HepG2 (cell line): ENCODE data around the gene PLCB2. TPM values are rescaled to one million over a fixed set of nuclear protein-coding genes. Genes with fewer than 3 reads are reported as not detected.

Source experiments
- ATAC-seq: fragments of 200-7000 bp; cut with Tn5 transposase; 3 replicates; pipeline ENCODE4 v1.9.1; 2020; ENCODE audit warnings: mild to moderate bottlenecking, moderate library complexity
- BruUV-seq: library from RNA; stranded (reverse); fragments of 400-500 nt; replicated peaks from 2 replicates; lab custom pipeline; 2021; lab: Mats Ljungman, UMichigan
- CTCF ChIA-PET: fragments of 300-600 bp; formaldehyde crosslinking; extraction: SDS; loops from one replicate; lab custom pipeline; 2021; ENCODE audit warnings: low total read pairs, inconsistent platforms, low intra/inter-chr PET ratio; lab: Yijun Ruan, JAX
- POLR2A ChIA-PET: fragments of 350-600 bp; sonication (Branson Sonifier 250); formaldehyde crosslinking; loops from one replicate; lab custom pipeline; 2020; ENCODE audit warnings: antibody characterized with exemption, inconsistent platforms; lab: Yijun Ruan, JAX
- DNase-seq: peaks from one replicate; pipeline ENCODE4 v3.0.0-alpha.2; 2015; ENCODE audit warnings: low spot score
- FAIRE-seq: peaks from 3 replicates; lab custom pipeline; 2011; peaks lifted over from hg19 to GRCh38; lab: Jason Lieb, UNC
- H2AFZ ChIP-seq: one replicate; pipeline ENCODE4 v1.6.1; 2011; ENCODE audit warnings: low read length, inconsistent platforms
- H3K27ac ChIP-seq: fragments of 300-600 bp; 3 replicates; pipeline ENCODE4 v1.8.0; 2011; ENCODE audit warnings: mixed run types, mild to moderate bottlenecking, mixed read lengths, low read length, inconsistent platforms; ENCODE audit not compliant: insufficient read depth; ENCODE audit errors: extremely low read length
- H3K27me3 ChIP-seq, 2 experiments: fragments of 200-600 bp in 1 of 2; 2 replicates in 1 of 2; 3 replicates in 1 of 2; pipeline versions ENCODE4 v1.6.0 to v1.8.0; 2011; ENCODE audit warnings: low read length in 2 of 2, mild to moderate bottlenecking in 2 of 2, moderate library complexity in 2 of 2, inconsistent platforms in 1 of 2; ENCODE audit not compliant: insufficient read depth in 2 of 2, control insufficient read depth in 1 of 2
- H3K36me3 ChIP-seq, 2 experiments: fragments of 200-600 bp in 1 of 2; replicated peaks in 1 of 2; 2 replicates in 1 of 2; 3 replicates in 1 of 2; pipeline versions ENCODE4 v1.5.1 to v1.8.0; 2011; ENCODE audit warnings: low read length in 2 of 2, inconsistent platforms in 1 of 2; ENCODE audit not compliant: insufficient read depth in 2 of 2, control insufficient read depth in 1 of 2
- H3K4me1 ChIP-seq: 2 replicates; pipeline ENCODE4 v1.5.1; 2012; ENCODE audit warnings: low read length, inconsistent platforms; ENCODE audit not compliant: insufficient read depth
- H3K4me2 ChIP-seq: 2 replicates; pipeline ENCODE4 v1.6.0; 2011; ENCODE audit warnings: low read depth, low read length, inconsistent platforms
- H3K4me3 ChIP-seq, 3 experiments: fragments of 200-600 bp in 1 of 3; sonication (generic), shearing (Covaris generic) in 1 of 3; replicated peaks in 1 of 3; 2 replicates each; pipeline ENCODE4 v1.5.1; 2011 to 2016; ENCODE audit warnings: low read length in 3 of 3, inconsistent platforms in 2 of 3, low read depth in 2 of 3, mild to moderate bottlenecking in 2 of 3, control low read depth in 1 of 3, mixed read lengths in 1 of 3; ENCODE audit not compliant: insufficient read depth in 1 of 3
- H3K79me2 ChIP-seq: one replicate; pipeline ENCODE4 v1.6.1; 2011; ENCODE audit warnings: low read length, inconsistent platforms; ENCODE audit not compliant: insufficient read depth
- H3K9ac ChIP-seq: 2 replicates; pipeline ENCODE4 v1.6.0; 2011; ENCODE audit warnings: mild to moderate bottlenecking, low read depth, low read length, inconsistent platforms; ENCODE audit not compliant: insufficient read depth
- H3K9me3 ChIP-seq: 2 replicates; pipeline ENCODE4 v1.5.1; 2012; ENCODE audit warnings: mild to moderate bottlenecking, low read length
- H4K20me1 ChIP-seq: 2 replicates; pipeline ENCODE4 v1.6.0; 2011; ENCODE audit warnings: inconsistent platforms, mild to moderate bottlenecking, low read length, moderate library complexity; ENCODE audit not compliant: insufficient read depth
- GABPB1 ChIP-seq: IDR thresholded peaks from 2 replicates; pipeline ENCODE4 v1.6.1; 2016; ENCODE audit warnings: mild to moderate bottlenecking, missing genetic modification reagents, moderate library complexity, missing compliant biosample characterization
- MTERF4 ChIP-seq: sonication (generic); formaldehyde crosslinking; IDR thresholded peaks from 2 replicates; pipeline ENCODE4 v1.8.0; 2023; ENCODE audit warnings: mild to moderate bottlenecking, missing genetic modification reagents
- NFIB ChIP-seq: sonication (generic); formaldehyde crosslinking; IDR thresholded peaks from 2 replicates; pipeline ENCODE4 v1.9.0; 2021; ENCODE audit warnings: missing genetic modification reagents, mild to moderate bottlenecking, borderline replicate concordance
- PPARG ChIP-seq: conservative IDR thresholded peaks from 2 replicates; pipeline ENCODE4 v1.6.1; 2016; ENCODE audit warnings: missing biosample characterization, missing genetic modification reagents
- PRDM4 ChIP-seq: sonication (generic); formaldehyde crosslinking; IDR thresholded peaks from 2 replicates; pipeline ENCODE4 v1.9.0; 2021; ENCODE audit warnings: missing genetic modification reagents, borderline replicate concordance
- RBM22 ChIP-seq: fragments of 200-400 bp; formaldehyde crosslinking; optimal IDR thresholded peaks from 2 replicates; pipeline ENCODE3; 2017; ENCODE audit warnings: mild to moderate bottlenecking, low read length, moderate library complexity
- WIZ ChIP-seq: sonication (generic); formaldehyde crosslinking; IDR thresholded peaks from 2 replicates; pipeline ENCODE4 v1.5.1; 2020; ENCODE audit warnings: mild to moderate bottlenecking, missing genetic modification reagents
- YEATS4 ChIP-seq: sonication (generic); formaldehyde crosslinking; IDR thresholded peaks from 2 replicates; pipeline ENCODE4 v1.4.0; 2020; ENCODE audit warnings: missing genetic modification reagents, borderline replicate concordance
- ZBTB26 ChIP-seq: IDR thresholded peaks from 2 replicates; pipeline ENCODE4 v1.6.1; 2016; ENCODE audit warnings: missing compliant biosample characterization, missing genetic modification reagents, borderline replicate concordance
- ZMAT3 ChIP-seq: sonication (generic); formaldehyde crosslinking; conservative IDR thresholded peaks from 2 replicates; pipeline ENCODE4 v1.7.0; 2021; ENCODE audit warnings: missing genetic modification reagents
- ZNF264 ChIP-seq: sonication (generic); formaldehyde crosslinking; IDR thresholded peaks from 2 replicates; pipeline ENCODE4 v1.4.0; 2020; ENCODE audit warnings: missing genetic modification reagents
- ZNF577 ChIP-seq: sonication (generic); formaldehyde crosslinking; IDR thresholded peaks from 2 replicates; pipeline ENCODE4 v1.4.0; 2020; ENCODE audit warnings: mild to moderate bottlenecking, low read depth, missing genetic modification reagents, borderline replicate concordance
- ZNF768 ChIP-seq: sonication (generic); formaldehyde crosslinking; IDR thresholded peaks from 2 replicates; pipeline ENCODE4 v1.4.0; 2020; ENCODE audit warnings: missing genetic modification reagents
- ZSCAN9 ChIP-seq: IDR thresholded peaks from 2 replicates; pipeline ENCODE4 v1.6.1; 2016; ENCODE audit warnings: borderline replicate concordance
- WGBS: methylation state at CpG from one replicate; pipeline ENCODE4 v1.1.6; 2017; ENCODE audit warnings: low lambda C conversion rate; 5-methylcytosine and 5-hydroxymethylcytosine counted together
- in situ Hi-C: cut with HindIII; loops from 2 replicates; pipeline ENCODE4 v1.10.0; 2017; ENCODE audit warnings: low pct_unique_long_range_greater_than_20kb; ENCODE audit not compliant: extremely low pct_ligation_motif_present
- intact Hi-C: fragments of 100-400 bp; cut with micrococcal nuclease; formaldehyde crosslinking; loops from one replicate; pipeline ENCODE4 v1.10.0; 2022; ENCODE audit not compliant: unreplicated experiment
- polyA plus RNA-seq, 8 experiments: library from polyadenylated mRNA; depleted of rRNA in 3 of 8; stranded (reverse) in 7 of 8; unstranded in 1 of 8; fragments of >200 nt; fragmentation: Illumina TruSeq in 4 of 8; extraction: Trizol in 4 of 8; gene quantifications; 2 replicates each; pipeline versions ENCODE4 v1.2.1 to v1.2.3, GENCODE V29; 2011 to 2016; ENCODE audit warnings: low read depth in 4 of 8, missing spikeins in 1 of 8, mixed read lengths in 1 of 8; ENCODE audit not compliant: insufficient read depth in 1 of 8
- total RNA-seq, 5 experiments: library from RNA; depleted of rRNA; stranded (reverse); fragments of >200 nt; fragmentation: Illumina TruSeq; extraction: Trizol; gene quantifications; 2 replicates each; pipeline ENCODE4 v1.2.3, GENCODE V29; 2016; ENCODE audit warnings: low read depth in 1 of 5

Gene PLCB2
- total and polyA plus RNA-seq, 2 of the 13 experiments (the other 11 are each of a cell fraction or from before 2014, with no cell fraction given): 0.11 TPM; not detected in 1

GRCh38 chr15:40254452-40254851, 53.3 kb downstream of the PLCB2 start:
- Histone ChIP-seq H3K27me3 (peaks cover 4 to 69% of the 10 kb centered on the region in 2 experiments; a peak in 4 of 5 replicates), H4K20me1 (no peaks in the 10 kb centered on the region), H3K4me2 (no peak overlapping the region), H3K4me3 (no peak overlapping the region), H3K79me2 (no peaks in the 10 kb centered on the region), H2AFZ (no peak overlapping the region), H3K9me3 (no peaks in the 10 kb centered on the region), H3K27ac (no peak overlapping the region), H3K4me1 (peaks cover 25% of the 10 kb centered on the region), H3K36me3 (no peaks in the 10 kb centered on the region), H3K9ac (no peak overlapping the region)
- ATAC-seq (no peak), DNase-seq (no peak), FAIRE-seq (no peak)
- in situ Hi-C loops: no loop called here
- 88% methylated on average over 3 of the region's 3 CpGs for WGBS
- TF ChIP-seq ZMAT3 (CRISPR knock-in tag) (no peak), ZNF768 (peak; percentile 87), ZNF264 (no peak), WIZ (no peak), MTERF4 (CRISPR knock-in tag) (no peak)
- intact Hi-C loops: no loop called here
- ChIA-PET CTCF (no interaction called here), POLR2A (no interaction called here)
- BruUV-seq: no TSS peak

GRCh38 chr15:40253167-40253790, 54.5 kb downstream of the PLCB2 start:
- peak overlapping the region; percentile 23 to 64 (median 42); a peak in 4 of 6 replicates for H3K4me3 ChIP-seq
- peak overlapping the region; percentile 63 for H3K4me2 ChIP-seq
- BruUV-seq: no TSS peak
- in situ Hi-C loops: no loop called here
- peaks cover 28% of the 10 kb centered on the region for H3K4me1 ChIP-seq
- CTCF ChIA-PET: interaction anchor here (1.6 kb wide), 1 partner anchor 21 kb away, joined by 5 read pairs; no protein-coding TSS in a partner anchor
- H3K9me3 ChIP-seq: no peaks in the 10 kb centered on the region
- ATAC-seq (no peak), DNase-seq (no peak), FAIRE-seq (no peak)
- H3K79me2 ChIP-seq: no peaks in the 10 kb centered on the region
- no peak overlapping the region for H3K9ac ChIP-seq
- H3K27ac ChIP-seq: no peak overlapping the region
- POLR2A ChIA-PET: no interaction called here
- no peaks in the 10 kb centered on the region for H4K20me1 ChIP-seq
- no peak overlapping the region for H2AFZ ChIP-seq
- peaks cover 3 to 66% of the 10 kb centered on the region in 2 experiments; a peak in 4 of 5 replicates for H3K27me3 ChIP-seq
- no peaks in the 10 kb centered on the region for H3K36me3 ChIP-seq
- intact Hi-C loops: no loop called here
- 76% methylated on average over 19 of the region's 28 CpGs for WGBS
- TF ChIP-seq ZSCAN9 (no peak), GABPB1 (CRISPR knock-in tag) (no peak), PPARG (CRISPR knock-in tag) (no peak), NFIB (no peak), RBM22 (no peak), PRDM4 (CRISPR knock-in tag) (no peak), YEATS4 (CRISPR knock-in tag) (no peak), ZNF577 (CRISPR knock-in tag) (no peak), ZBTB26 (CRISPR knock-in tag) (no peak)
